Heart left ventricle (tissue), 13 donors: ENCODE measurements around the gene ARG1.

Source experiments
- CTCF ChIP-seq, 12 donors: fragments of 200-600 bp; sonication (generic) in 4 of 12; IDR thresholded peaks; one replicate each; pipeline versions ENCODE4 v1.5.0 to v1.8.0; 2018 to 2022; ENCODE audit warnings: antibody characterized with exemption in 12 of 12, mild to moderate bottlenecking in 5 of 12
- POLR2A ChIP-seq, 2 donors: fragments of 450-650 bp; IDR thresholded peaks; one replicate each; pipeline ENCODE4 v1.6.1; 2017; ENCODE audit warnings: antibody characterized with exemption in 2 of 2, mild to moderate bottlenecking in 2 of 2, moderate library complexity in 2 of 2
- donor health status: ischemic (EF 13 %, LVEDD 7.1; RV severe dilation, severe dysfunction).
- donor health status: DM: no; HTN: yes; CAD: no.
- donor health status: DM: no; HTN: no; CAD: no.
- donor health status: ischemic (EF 25% LVEDD 6.9; RV normal size, moderate dysfunction).
- donor health status: ischemic (EF 25% LVEDD 5.7; RV mildly dilated, moderate dysfunction).
- donor health status: ischemic (EF 35%, LVEDD 5.7; RV mildly dilated, moderate dysfunction).
- donor health status: nonischemic (EF 11% LVEDD 7.7; RV severe dilation, severe dysfunction).
- donor health status: DM: yes; HTN: yes; CAD: no.
- donor health status: PGD.
- donor health status: ischemic (EF 29% LVEDD 5.4; RV normal size, mild dysfunction).
- donor health status: nonischemic (EF 23%, LVEDD 6.1; RV moderate dilation, normal function).

- TF ChIP-seq CTCF (IDR thresholded peaks at IDR 0.05) (no peak), POLR2A (IDR thresholded peaks at IDR 0.05) (no peak)
Measured at GRCh38 chr6:131548441-131548840, 24.6 kb upstream of the ARG1 start.
